HG03025 (cell line): ENCODE data around the gene LRP1-AS.

Source experiments
- ATAC-seq: cut with Tn5 transposase; IDR thresholded peaks from one replicate; pipeline ENCODE4 v1.9.1; 2021; ENCODE audit warnings: mild to moderate bottlenecking, moderate library complexity; ENCODE audit not compliant: unreplicated experiment, low FRiP score

Gene LRP1-AS

GRCh38 chr12:57146961-57147944 is at the start of gene LRP1-AS:
Gene LRP1-AS, minus strand, starts transcription at chr12:57147619.
- no peak for ATAC-seq

- ATAC-seq = no peak
Observed at GRCh38 chr12:57196956-57197355, 49.5 kb upstream of the LRP1-AS start.

- ATAC-seq = no peak
Observed at GRCh38 chr12:57196439-57196838, 49.0 kb upstream of the LRP1-AS start.

GRCh38 chr12:57195611-57196371 is 48.4 kb upstream of the LRP1-AS start:
- ATAC-seq = no peak

GRCh38 chr12:57195186-57195585 is 47.8 kb upstream of the LRP1-AS start:
- no peak for ATAC-seq

- ATAC-seq = no peak
Observed at GRCh38 chr12:57194253-57194652, 46.8 kb upstream of the LRP1-AS start.

- ATAC-seq = no peak
Observed at GRCh38 chr12:57193706-57194245, 46.4 kb upstream of the LRP1-AS start.

GRCh38 chr12:57192920-57193319 is 45.5 kb upstream of the LRP1-AS start:
- ATAC-seq = no peak

GRCh38 chr12:57191410-57191809 is 44.0 kb upstream of the LRP1-AS start:
- no peak for ATAC-seq

- no peak for ATAC-seq
Observed at GRCh38 chr12:57190821-57191220, 43.4 kb upstream of the LRP1-AS start.

- ATAC-seq = no peak
Observed at GRCh38 chr12:57190037-57190436, 42.6 kb upstream of the LRP1-AS start.

- ATAC-seq = no peak
Observed at GRCh38 chr12:57188090-57188425, 40.6 kb upstream of the LRP1-AS start.

GRCh38 chr12:57187222-57188089 is 40.0 kb upstream of the LRP1-AS start:
- no peak for ATAC-seq

- ATAC-seq = no peak
Observed at GRCh38 chr12:57185906-57186508, 38.6 kb upstream of the LRP1-AS start.

- no peak for ATAC-seq
Observed at GRCh38 chr12:57185403-57185802, 38.0 kb upstream of the LRP1-AS start.

- no peak for ATAC-seq
Observed at GRCh38 chr12:57183939-57184725, 36.7 kb upstream of the LRP1-AS start.

- peak; percentile 72 for ATAC-seq
Observed at GRCh38 chr12:57182918-57183575, 35.6 kb upstream of the LRP1-AS start.

GRCh38 chr12:57181561-57182155 is 34.2 kb upstream of the LRP1-AS start:
- ATAC-seq = no peak
